GM20000 (cell line): ENCODE measurements around the gene PDS5A.

Experiments used
- DNase-seq: peaks from one replicate; pipeline ENCODE4 v3.0.0; 2012; ENCODE audit warnings: low spot score
- CTCF ChIP-seq: IDR thresholded peaks from 2 replicates; pipeline ENCODE4 v1.5.1; 2012; ENCODE audit warnings: mild to moderate bottlenecking, control low read depth; ENCODE audit errors: extremely low read depth, missing control alignments

PDS5A gene

DNA sequence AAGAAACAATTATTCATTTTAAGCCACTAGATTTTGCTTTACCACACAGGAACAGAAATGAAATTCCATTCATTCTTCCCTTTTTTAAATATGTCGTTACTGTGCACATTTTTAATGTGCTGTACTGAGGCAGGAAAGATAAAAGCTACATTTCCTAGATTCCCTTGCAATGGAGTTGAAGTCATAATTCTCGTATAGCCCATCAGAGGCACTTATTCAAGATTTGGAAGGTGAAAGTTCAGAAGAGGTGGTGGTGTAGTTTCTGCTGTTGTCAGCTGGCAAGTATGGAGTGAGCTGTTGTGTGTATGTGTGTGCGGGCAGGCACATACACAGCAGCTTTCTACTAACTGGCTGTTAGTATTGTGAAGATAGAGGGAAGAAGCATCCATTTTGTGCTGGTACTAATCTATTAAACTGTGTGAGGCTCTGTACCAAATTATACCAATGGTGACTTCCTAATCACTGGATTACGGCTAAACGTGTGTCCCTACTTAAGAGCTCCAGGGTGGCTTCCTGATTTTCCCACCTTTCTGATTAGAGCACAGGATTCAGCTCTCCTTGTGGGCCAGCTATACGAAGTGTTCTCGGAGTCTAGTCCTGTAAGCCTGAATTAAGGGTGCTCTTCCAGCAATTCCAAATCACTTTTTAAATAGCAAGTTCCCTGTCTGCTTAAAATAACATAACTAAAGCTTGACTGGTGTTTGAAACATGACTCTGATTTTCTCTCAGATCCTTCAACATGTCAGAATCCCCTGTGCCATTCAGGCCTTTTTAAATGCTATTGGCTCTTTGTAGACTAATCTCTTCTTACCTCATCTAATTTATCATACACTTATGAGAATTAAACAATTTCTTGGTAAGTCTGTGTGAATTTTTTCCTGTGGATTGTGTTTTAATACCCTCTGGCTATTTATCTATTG lies 43.8 kb downstream of the PDS5A start:
- TF ChIP-seq CTCF: no peak
- DNase-seq: no peak

- TF ChIP-seq CTCF: no peak
- peak; percentile 27 for DNase-seq
Observed at GRCh38 chr4:39932776-39933402, 44.8 kb downstream of the PDS5A start.

GRCh38 chr4:39931441-39931901 lies 46.2 kb downstream of the PDS5A start:
- TF ChIP-seq CTCF: no peak
- no peak for DNase-seq

- DNase-seq: no peak
Observed at GRCh38 chr4:39928538-39928937, 49.2 kb downstream of the PDS5A start.

GRCh38 chr4:39924014-39924413 lies 53.7 kb downstream of the PDS5A start:
- no peak for TF ChIP-seq CTCF

More at GRCh38 chr4:39928538-39928937, 49.2 kb downstream of the PDS5A start:
- no peak for TF ChIP-seq CTCF

GRCh38 chr4:39922399-39922798 lies 55.3 kb downstream of the PDS5A start:
- no peak for DNase-seq
- no peak for TF ChIP-seq CTCF

More at GRCh38 chr4:39924014-39924413, 53.7 kb downstream of the PDS5A start:
- DNase-seq: no peak

DNA sequence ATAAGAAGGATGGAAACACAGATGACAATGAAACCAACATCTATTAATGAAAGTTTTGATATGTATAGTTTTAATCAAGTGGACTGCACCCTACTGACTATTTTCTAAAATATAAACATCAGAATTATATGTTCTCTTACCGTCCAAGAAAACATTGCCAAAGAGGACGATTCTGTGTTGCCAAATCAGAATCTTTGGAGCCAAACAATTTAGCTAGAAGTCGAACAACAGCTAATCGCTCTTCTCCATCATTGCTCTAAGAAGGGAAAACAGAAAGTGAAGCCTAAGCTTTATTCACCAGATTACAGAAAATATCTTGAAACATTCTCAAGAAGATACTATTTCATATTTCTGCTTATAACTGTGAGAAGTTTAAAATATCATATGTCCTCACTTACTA lies 64.2 kb downstream of the PDS5A start:
- DNase-seq: no peak
- no peak for TF ChIP-seq CTCF
